GM20000 (cell line): ENCODE data around the gene SUPT3H.

Experiments
- DNase-seq: peaks from one replicate; pipeline ENCODE4 v3.0.0; 2012; ENCODE audit warnings: low spot score
- CTCF ChIP-seq: IDR thresholded peaks from 2 replicates; pipeline ENCODE4 v1.5.1; 2012; ENCODE audit warnings: mild to moderate bottlenecking, control low read depth; ENCODE audit errors: extremely low read depth, missing control alignments

The SUPT3H gene

DNA sequence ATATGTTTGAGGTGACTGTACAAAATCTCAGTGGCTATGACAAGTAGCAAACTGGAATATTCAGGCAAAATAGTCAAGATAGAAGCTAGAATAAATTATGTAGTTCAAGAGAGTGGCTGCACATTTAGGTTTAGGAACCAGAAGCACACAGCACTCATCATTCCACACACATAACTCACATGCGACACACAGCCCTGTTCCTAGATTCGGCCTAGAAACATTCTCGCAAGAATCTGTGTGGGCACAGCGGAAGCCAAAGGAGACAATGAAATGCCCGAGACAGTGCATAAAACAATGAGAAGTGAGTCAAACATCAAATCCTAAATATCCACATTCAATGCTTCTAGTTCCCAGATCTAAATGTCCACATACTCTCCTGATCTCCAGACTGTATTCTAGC, 9.5 kb upstream of the SUPT3H start:
- TF ChIP-seq CTCF = no peak
- DNase-seq = no peak

- DNase-seq = no peak
- no peak for TF ChIP-seq CTCF
Observed at GRCh38 chr6:45386501-45386900, 8.8 kb upstream of the SUPT3H start.

DNA sequence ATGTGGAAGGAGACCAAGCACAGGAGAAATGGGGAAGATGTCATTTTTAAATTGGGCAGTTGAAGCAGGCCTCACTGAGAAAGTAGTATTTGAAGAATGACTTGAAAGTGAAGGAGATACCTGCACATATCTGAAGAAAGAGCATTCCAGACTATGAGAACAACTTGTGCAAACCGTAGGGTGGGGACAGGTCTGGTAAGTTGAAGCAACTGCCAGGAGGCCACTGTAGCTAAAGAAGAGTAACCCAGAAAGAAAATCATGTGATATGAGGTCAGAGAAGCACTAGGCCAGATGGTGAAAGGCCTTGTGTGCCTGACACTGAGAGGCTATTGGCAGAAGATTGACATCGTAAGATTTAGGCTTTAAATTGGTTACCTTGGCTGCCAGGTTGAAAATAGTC, 4.7 kb upstream of the SUPT3H start:
- DNase-seq = no peak
- TF ChIP-seq CTCF = no peak

DNA sequence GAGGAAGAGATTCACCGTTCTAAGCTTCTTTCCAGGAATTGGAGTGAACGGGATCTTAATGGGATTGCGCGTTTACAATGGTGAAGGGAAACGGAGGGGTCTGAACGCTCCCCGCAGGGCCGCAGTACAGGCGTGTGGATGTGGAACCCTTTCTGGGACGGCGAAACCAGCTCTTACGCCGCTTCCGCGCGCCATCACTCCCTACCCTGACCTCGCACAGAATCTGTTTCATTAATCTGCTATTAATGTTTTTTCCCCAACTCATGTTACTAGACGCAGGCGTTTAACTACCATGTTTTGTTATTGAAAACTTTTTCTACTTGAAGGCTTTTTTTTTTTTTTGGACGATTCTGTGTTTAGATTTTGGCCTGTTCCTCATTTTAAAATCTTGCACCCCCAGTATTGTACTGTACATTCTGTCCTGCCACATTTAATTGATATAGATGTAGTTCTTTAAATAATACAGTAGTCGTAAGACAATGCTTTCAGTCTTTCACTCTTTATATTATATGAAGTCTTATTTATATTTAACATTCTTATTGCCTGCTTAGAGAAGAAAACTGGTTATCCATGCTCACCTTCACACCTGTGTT, 696 bp upstream of the SUPT3H start:
- no peak for TF ChIP-seq CTCF

DNA sequence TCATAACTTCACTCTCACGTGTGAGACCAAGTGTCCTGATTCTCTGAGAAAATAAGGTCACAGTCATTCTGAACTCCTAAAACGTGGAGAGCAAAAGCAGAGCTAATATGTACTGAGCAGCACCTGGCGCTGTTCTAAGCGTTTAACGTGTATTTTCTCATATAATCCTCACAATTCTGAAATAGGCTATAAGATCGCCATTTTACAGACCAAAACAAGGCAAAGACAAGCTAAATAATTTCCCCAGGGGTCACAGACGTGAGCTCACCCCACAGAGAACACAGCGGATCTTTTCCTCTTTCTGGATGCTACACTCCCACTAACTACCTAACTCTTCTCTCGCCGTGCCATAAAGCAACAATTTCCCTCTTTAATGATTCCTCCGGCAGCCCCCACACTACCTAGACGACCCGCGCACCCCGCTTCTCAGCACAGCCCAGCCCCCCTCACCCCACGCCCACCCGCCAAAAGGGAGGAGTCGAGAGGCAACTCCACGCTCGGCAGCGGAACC, 636 bp downstream of the SUPT3H start:
- TF ChIP-seq CTCF = no peak
- DNase-seq = no peak

More for the DNA sequence above, 696 bp upstream of the SUPT3H start:
- peak; percentile 12 for DNase-seq

- TF ChIP-seq CTCF = no peak
- no peak for DNase-seq
Observed at GRCh38 chr6:45376310-45377042, 1.3 kb downstream of the SUPT3H start.

DNA sequence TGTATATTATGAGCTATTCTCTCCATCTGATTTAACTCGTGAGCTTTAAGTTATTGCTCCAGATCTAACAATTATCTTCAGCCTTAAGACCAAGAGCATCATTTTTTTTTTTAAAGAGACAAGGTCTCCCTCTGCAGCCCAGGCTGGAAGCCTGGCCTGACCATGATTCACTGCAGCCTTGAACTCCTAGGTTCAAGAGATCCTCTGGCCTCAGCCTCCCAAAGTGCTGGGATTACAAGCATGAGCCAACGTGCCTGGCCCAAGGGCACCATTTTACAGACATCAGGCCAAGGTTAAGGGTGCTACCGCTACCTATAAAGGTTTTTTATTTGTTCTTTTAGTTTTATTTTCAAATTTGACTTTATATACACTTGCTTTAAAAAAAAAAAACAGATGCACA, 2.3 kb downstream of the SUPT3H start:
- no peak for DNase-seq
- no peak for TF ChIP-seq CTCF
